Stimulated activated naive CD8-positive, alpha-beta T cell treated with anti-CD3 and anti-CD28 coated beads, Interleukin-15, Interleukin-2, amounts not matched to agents 100 U/mL and 50 U/mL, for 24 hours (primary cell): ENCODE data around the gene TRIML1.

ENCODE experiments used
- ATAC-seq: fragments of 150-1000 bp; cut with Tn5 transposase; one replicate; pipeline ENCODE4 v1.10.0; 2021
- DNase-seq: peaks from one replicate; pipeline ENCODE4 v3.0.0; 2021

The TRIML1 gene

GRCh38 chr4:188139141-188139540 is at the start of gene TRIML1:
TSS of gene TRIML1 (plus strand) at chr4:188139441. CDS start at chr4:188139559, 118 bp downstream.
- ATAC-seq = no peak
- no peak for DNase-seq

- no peak for DNase-seq
- ATAC-seq = no peak
These were observed 46.4 kb upstream of the TRIML1 start for GRCh38 chr4:188092824-188093223.

GRCh38 chr4:188106454-188106853 is 32.8 kb upstream of the TRIML1 start:
- no peak for DNase-seq
- no peak for ATAC-seq

- ATAC-seq = no peak
These were observed 31.1 kb upstream of the TRIML1 start for GRCh38 chr4:188107931-188108843.

GRCh38 chr4:188109157-188109755 is 30.0 kb upstream of the TRIML1 start, which contains the start of gene TRIML2:
TSS of gene TRIML2 (minus strand) at chr4:188109603. CDS start at chr4:188105368, 4,235 bp downstream.
- no peak for ATAC-seq
- DNase-seq = no peak

More at GRCh38 chr4:188107931-188108843, 31.1 kb upstream of the TRIML1 start:
- DNase-seq = no peak

GRCh38 chr4:188110036-188110435 is 29.2 kb upstream of the TRIML1 start:
- no peak for ATAC-seq
- no peak for DNase-seq

GRCh38 chr4:188110741-188111471 is 28.3 kb upstream of the TRIML1 start:
- no peak for DNase-seq

GRCh38 chr4:188111955-188112354 is 27.3 kb upstream of the TRIML1 start:
- no peak for ATAC-seq
- DNase-seq = no peak

More at GRCh38 chr4:188110741-188111471, 28.3 kb upstream of the TRIML1 start:
- no peak for ATAC-seq

GRCh38 chr4:188113156-188113555 is 26.1 kb upstream of the TRIML1 start:
- DNase-seq (no peak), ATAC-seq (no peak)

- DNase-seq (no peak), ATAC-seq (no peak)
These were observed 21.5 kb upstream of the TRIML1 start for GRCh38 chr4:188117631-188118324.

- no peak for ATAC-seq
These were observed 17.7 kb upstream of the TRIML1 start for GRCh38 chr4:188121530-188121929.

GRCh38 chr4:188127214-188127874 is 11.9 kb upstream of the TRIML1 start:
- DNase-seq (no peak), ATAC-seq (peak; percentile 69)

More at GRCh38 chr4:188121530-188121929, 17.7 kb upstream of the TRIML1 start:
- DNase-seq = no peak

- ATAC-seq (no peak), DNase-seq (no peak)
These were observed 8.9 kb upstream of the TRIML1 start for GRCh38 chr4:188130355-188130754.

GRCh38 chr4:188132232-188132631 is 7.0 kb upstream of the TRIML1 start:
- no peak for DNase-seq
- ATAC-seq = no peak

GRCh38 chr4:188138227-188138626 is 1.0 kb upstream of the TRIML1 start:
- ATAC-seq (no peak), DNase-seq (no peak)

- ATAC-seq (no peak), DNase-seq (no peak)
These were observed 430 bp downstream of the TRIML1 start for GRCh38 chr4:188139671-188140070.

- no peak for DNase-seq
These were observed 4.5 kb downstream of the TRIML1 start for GRCh38 chr4:188143731-188144130.

GRCh38 chr4:188145601-188146000 is 6.4 kb downstream of the TRIML1 start:
- DNase-seq (no peak), ATAC-seq (no peak)

More at GRCh38 chr4:188143731-188144130, 4.5 kb downstream of the TRIML1 start:
- ATAC-seq = no peak

- ATAC-seq = no peak
These were observed 7.4 kb downstream of the TRIML1 start for GRCh38 chr4:188146618-188147017.

GRCh38 chr4:188147176-188147575 is 7.9 kb downstream of the TRIML1 start:
- no peak for DNase-seq
- ATAC-seq = no peak

More at GRCh38 chr4:188146618-188147017, 7.4 kb downstream of the TRIML1 start:
- DNase-seq = no peak

GRCh38 chr4:188147776-188148175 is 8.5 kb downstream of the TRIML1 start:
- ATAC-seq = no peak
- no peak for DNase-seq
